Activated CD8-positive, alpha-beta memory T cell treated with anti-CD3 and anti-CD28 coated beads for 36 hours (primary cell): ENCODE data around the gene MACROD2. TPM values are rescaled to one million over a fixed set of nuclear protein-coding genes. Genes with fewer than 3 reads are reported as not detected.
"Not testable (repeated sequence)": the region's sequence is repeated elsewhere in the genome, so short reads cannot be mapped to it uniquely, and the experiment has no call there.

Experiments used
- CTCF ChIA-PET: fragments of 350-600 bp; sonication (Branson Sonifier 250); formaldehyde crosslinking; loops from one replicate; lab custom pipeline; 2021; ENCODE audit warnings: antibody characterized with exemption; lab: Charles Lee
- POLR2A ChIA-PET: fragments of 350-600 bp; sonication (Branson Sonifier 250); formaldehyde crosslinking; loops from one replicate; lab custom pipeline; 2021; ENCODE audit warnings: antibody characterized with exemption; lab: Charles Lee
- total RNA-seq, 2 experiments: library from RNA; stranded (reverse); gene quantifications; one replicate each; pipeline ENCODE4 v1.2.3, GENCODE V29; 2021

MACROD2 gene
- not detected for total RNA-seq

- POLR2A ChIA-PET: no interaction called here
- CTCF ChIA-PET: no interaction called here
Measured at GRCh38 chr20:13995086-13995665, at the start of gene MACROD2. MACROD2 (plus strand) TSS chr20:13995516.

GRCh38 chr20:13947719-13948118, 47.6 kb upstream of the MACROD2 start:
- ChIA-PET CTCF (no interaction called here), POLR2A (no interaction called here)

DNA sequence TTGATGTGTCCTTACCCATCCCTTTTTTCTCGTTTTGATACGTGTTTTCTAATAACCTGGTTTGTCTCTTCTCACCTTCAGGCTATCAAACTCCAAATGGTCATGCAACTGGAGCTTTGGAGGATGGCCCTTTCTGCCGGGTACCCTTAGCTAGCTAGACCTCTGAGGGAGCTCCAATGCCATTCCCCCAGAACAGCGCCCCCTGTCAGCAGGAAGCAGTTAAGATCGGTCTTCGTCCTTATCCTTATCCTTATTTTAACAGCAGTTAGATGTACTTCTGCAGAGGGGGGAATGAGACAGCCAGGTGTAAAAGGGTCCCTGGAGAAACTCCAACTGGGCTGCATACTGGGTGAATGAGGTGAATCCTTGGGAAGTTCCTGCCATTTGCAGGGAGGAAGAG, 42.1 kb upstream of the MACROD2 start:
- POLR2A ChIA-PET: no interaction called here
- CTCF ChIA-PET: no interaction called here

DNA sequence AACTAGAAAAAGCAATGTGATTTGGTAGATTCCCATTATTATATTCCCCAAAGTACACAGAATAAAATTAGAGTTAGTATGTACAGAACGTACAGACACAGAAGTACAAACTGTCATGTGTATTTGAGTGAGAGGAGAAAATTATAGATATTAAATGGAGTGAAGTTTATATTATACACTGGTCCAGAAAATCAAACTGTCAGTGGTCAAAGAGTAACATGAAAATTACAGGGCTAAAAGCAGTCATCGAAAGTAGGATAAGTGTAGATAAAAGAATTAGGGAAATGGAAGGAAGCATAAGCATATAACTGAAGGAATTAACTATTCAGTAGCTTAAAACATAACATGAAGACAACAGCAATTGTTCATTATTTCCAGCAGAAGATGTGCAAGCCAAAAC, 35.2 kb upstream of the MACROD2 start:
- ChIA-PET CTCF (no interaction called here), POLR2A (no interaction called here)

DNA sequence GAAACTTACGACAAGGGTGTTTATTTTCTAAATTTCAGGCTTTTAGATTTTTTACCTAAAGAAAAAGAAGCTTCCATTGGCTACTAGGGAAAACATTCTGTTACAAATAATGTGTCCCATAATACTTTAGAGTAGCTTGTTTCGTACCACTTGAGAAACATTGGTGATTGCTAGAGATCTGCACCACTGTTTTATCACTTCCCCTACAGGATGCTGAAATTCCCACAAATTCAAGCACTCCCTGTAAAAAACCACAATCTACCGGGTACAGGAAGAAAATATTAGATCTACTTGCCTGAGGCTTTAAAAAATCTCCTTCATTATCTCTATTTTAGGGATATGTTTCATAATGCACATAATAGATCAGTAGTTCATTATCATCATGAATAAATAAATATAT, 34.8 kb upstream of the MACROD2 start:
- ChIA-PET CTCF (no interaction called here), POLR2A (no interaction called here)

DNA sequence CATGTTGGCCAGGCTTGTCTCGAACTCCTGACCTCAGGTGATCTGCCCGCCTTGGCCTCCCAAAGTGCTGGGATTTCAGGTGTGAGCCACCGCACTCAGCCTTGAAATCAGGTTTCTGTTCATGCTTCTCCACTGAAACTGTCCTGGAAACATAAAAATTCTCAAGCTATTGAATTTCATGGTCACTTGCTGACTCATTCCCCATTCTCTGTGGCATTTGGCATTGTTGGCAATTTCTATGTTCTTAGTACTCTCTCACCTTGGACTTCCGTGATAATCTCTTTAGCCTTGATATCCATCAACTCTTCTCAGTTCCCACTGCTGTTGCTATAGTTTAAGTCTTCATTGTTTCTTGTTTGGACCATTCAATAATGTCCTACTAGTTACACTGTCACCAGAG, 11.1 kb upstream of the MACROD2 start:
- CTCF ChIA-PET: no interaction called here
- POLR2A ChIA-PET: no interaction called here

GRCh38 chr20:13990465-13990864, 4.9 kb upstream of the MACROD2 start, which contains the start of gene SEL1L2:
SEL1L2 (minus strand) TSS chr20:13990614; CDS start chr20:13990534, 80 bp downstream.
- CTCF ChIA-PET: no interaction called here
- POLR2A ChIA-PET: no interaction called here

GRCh38 chr20:13991311-13991710, 4.0 kb upstream of the MACROD2 start:
- ChIA-PET POLR2A (no interaction called here), CTCF (no interaction called here)

DNA sequence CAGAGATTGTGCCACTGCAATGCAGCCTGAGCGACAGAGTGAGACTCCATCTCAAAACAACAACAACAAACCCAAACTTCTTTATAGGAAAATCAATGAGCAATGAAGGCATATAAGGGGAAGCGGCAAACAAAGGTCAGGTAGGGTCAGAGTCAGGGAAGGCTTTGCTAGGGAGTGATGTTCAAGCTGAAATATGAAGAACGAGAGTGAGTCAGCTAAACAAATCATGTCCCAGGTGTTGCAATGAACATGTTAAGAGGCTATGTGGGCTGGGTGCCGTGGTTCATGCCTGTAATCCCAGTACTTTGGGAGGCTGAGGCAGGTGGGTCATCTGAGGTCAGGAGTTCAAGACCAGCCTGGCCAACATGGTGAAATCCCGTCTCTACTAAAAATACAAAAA, 3.4 kb upstream of the MACROD2 start:
- POLR2A ChIA-PET, CTCF ChIA-PET: not testable (repeated sequence)

DNA sequence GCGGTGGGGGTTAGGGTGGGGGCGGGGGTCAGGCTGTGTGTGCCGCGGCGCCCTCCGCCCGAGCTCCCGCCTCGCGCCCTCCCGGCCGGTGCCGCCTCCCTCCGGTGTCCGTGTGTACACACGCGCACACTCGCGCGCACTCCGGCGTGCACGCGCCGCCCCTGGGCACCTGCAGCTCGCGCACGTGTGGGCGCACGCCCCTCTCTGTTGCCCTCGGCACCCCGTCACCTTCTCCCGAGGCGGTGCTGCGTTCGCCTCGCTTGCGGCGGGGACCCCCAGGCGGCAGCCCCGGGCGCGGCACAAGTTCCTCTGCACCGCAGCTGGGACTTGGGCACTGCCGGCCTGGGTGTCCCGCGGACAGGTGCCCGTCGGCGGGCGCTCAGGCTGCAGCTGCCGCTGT, 525 bp downstream of the MACROD2 start:
- ChIA-PET CTCF (no interaction called here), POLR2A (no interaction called here)

GRCh38 chr20:13996265-13996664, 949 bp downstream of the MACROD2 start:
- ChIA-PET CTCF (no interaction called here), POLR2A (no interaction called here)

GRCh38 chr20:14000917-14001316, 5.6 kb downstream of the MACROD2 start:
- ChIA-PET POLR2A (no interaction called here), CTCF (no interaction called here)

DNA sequence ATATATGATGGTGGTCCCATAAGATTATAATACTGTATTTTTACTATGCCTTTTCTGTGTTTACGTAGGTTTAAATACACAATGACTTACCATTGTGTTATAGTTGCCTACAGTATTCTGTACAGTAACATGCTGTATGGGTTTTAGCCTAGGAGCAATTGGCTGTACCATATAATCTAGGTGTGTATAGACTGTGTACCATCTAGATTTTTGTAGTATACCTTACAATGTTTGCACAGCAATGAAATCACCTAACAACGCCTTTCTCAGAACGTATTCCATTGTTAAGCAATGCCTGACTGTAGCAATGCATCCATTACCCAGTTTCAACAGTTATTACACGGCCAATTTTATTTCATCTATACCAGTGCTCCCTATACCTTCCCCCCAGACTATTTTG, 10.7 kb downstream of the MACROD2 start:
- POLR2A ChIA-PET: no interaction called here
- CTCF ChIA-PET: no interaction called here

GRCh38 chr20:14009208-14009607, 13.9 kb downstream of the MACROD2 start:
- POLR2A ChIA-PET: no interaction called here
- CTCF ChIA-PET: no interaction called here

DNA sequence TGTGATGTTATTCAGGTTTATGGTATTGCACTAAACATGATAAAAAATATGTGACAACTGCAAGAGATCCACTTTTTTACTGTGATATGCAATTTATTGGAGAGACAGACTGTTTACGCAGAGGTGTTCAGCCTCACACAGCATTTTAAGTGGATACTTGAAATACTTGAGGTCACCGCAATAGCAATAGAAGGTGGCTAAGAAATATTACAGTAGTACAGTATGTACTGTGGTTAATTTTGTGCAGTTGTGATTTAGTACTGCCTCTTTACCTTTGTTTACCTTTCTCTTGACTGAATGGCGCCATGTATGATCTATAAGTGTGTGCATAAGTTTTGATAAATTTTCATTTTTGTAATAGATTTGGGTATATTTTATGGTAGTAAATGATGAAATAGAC, 17.4 kb downstream of the MACROD2 start:
- CTCF ChIA-PET: no interaction called here
- POLR2A ChIA-PET: no interaction called here

DNA sequence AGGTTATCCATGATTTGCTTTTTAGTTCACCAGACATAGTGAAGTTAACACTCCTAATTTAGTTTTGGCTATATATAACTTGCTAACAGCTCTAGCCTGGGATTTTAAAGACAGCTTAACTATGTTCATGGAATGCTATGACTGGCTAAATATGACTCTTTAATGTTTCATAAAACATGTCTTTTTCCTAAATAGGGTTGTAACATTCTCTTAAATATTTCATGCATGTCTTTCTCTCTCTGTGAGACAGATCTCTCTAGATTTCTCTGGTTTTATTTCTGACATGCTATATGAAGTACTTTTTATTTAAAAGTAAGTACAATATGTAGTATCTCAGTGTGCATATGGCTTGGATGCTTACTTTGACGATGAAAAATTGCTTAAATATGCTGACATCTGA, 35.7 kb downstream of the MACROD2 start:
- ChIA-PET POLR2A (no interaction called here), CTCF (no interaction called here)

DNA sequence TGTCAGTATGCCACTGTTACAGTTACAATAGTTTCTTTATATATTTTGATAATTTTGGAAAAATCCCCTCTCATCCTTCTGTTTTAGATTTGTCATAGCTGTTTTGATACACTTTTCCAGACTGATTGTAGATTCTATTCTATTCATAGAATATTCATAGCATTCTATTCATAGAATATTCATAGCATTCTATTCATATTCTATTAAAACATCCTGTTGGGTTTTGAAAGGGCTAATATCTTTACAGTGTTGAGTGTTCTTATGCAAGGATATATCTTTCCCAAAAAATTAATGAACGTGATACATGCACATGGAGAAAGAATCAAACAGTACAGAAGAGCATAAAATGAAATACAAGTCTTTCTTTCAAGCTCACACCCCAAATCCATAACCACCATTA, 38.0 kb downstream of the MACROD2 start:
- POLR2A ChIA-PET: no interaction called here

DNA sequence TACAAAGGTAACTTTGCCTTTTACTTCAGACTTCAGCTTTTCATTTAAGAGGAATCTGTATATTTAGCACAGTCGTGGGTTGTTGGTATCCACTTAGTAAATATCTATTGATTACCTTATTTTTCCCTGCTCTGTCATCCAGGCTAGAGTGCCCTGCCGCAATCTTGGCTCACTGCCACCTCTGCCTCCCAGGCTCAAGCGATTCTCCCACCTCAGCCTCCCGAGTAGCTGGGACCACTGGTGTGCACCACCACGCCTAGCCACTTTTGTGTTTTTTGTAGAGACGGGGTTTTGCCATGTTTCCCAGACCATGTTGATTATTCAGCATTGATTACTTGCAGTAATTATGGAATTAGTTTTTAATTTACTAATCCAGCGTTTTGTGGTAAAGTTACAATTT, 41.3 kb downstream of the MACROD2 start:
- CTCF ChIA-PET: no interaction called here
- POLR2A ChIA-PET: no interaction called here

More for the DNA sequence above, 38.0 kb downstream of the MACROD2 start:
- CTCF ChIA-PET: no interaction called here

- POLR2A ChIA-PET, CTCF ChIA-PET: not testable (repeated sequence)
Measured at GRCh38 chr20:14044712-14045276, 49.5 kb downstream of the MACROD2 start.

- CTCF ChIA-PET: no interaction called here
- POLR2A ChIA-PET: no interaction called here
Measured at GRCh38 chr20:14046534-14046933, 51.2 kb downstream of the MACROD2 start.

- POLR2A ChIA-PET: no interaction called here
- CTCF ChIA-PET: interaction anchor here (1.1 kb wide), 1 partner anchor 9 kb away, joined by 3 read pairs; no protein-coding TSS in a partner anchor
Measured at GRCh38 chr20:14049111-14049510, 53.8 kb downstream of the MACROD2 start.

GRCh38 chr20:14051454-14051853, 56.1 kb downstream of the MACROD2 start:
- ChIA-PET CTCF (no interaction called here), POLR2A (no interaction called here)
